Measurements from ENCODE around the gene PTPRO.
"Not testable (repeated sequence)": the region's sequence is repeated elsewhere in the genome, so short reads cannot be mapped to it uniquely, and the experiment has no call there.

Gene PTPRO

DNA sequence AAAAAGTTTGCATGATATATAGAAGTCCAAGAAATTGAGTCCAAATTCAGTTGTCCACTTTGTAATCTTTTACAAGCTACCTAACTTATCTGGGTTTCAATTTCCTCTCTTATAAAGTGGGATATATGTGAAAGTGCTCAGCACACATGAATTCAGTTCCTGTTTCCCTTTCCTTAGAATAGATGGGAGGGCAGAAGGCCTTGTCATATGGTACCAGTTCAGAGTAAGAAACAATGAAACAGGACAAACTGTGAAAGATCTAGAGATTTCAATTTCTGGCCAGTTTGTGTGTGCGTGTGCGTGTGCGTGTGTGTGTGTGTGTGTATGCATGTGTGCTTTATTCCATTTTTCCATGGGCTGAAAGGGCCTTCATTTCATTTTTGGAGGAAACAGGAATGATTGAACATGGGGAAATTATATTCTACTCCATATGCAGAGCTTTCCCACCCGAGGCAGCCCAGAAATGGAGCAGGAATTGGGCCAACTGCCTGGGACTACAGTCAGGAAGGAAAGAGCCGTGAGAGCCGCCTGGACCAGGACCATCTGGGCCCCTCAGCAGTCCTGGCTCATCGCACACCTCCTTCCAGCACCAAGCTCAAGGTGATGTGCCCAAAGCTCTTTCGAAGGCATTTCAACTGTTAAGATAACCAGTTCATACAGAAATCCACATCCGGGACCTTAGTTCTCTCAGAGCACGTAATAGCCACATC is 283.7 kb downstream of the PTPRO start:
- no peaks in the 10 kb centered on the region for H3K4me1 ChIP-seq
- H3K36me3 ChIP-seq, result no peaks in the 10 kb centered on the region
- no peaks in the 10 kb centered on the region for H3K9me3 ChIP-seq
- TF ChIP-seq, protein P1, sequence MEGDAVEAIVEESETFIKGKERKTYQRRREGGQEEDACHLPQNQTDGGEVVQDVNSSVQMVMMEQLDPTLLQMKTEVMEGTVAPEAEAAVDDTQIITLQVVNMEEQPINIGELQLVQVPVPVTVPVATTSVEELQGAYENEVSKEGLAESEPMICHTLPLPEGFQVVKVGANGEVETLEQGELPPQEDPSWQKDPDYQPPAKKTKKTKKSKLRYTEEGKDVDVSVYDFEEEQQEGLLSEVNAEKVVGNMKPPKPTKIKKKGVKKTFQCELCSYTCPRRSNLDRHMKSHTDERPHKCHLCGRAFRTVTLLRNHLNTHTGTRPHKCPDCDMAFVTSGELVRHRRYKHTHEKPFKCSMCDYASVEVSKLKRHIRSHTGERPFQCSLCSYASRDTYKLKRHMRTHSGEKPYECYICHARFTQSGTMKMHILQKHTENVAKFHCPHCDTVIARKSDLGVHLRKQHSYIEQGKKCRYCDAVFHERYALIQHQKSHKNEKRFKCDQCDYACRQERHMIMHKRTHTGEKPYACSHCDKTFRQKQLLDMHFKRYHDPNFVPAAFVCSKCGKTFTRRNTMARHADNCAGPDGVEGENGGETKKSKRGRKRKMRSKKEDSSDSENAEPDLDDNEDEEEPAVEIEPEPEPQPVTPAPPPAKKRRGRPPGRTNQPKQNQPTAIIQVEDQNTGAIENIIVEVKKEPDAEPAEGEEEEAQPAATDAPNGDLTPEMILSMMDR (IDR thresholded peaks at IDR 0.05), result no peak
- H3K27me3 ChIP-seq, result no peaks in the 10 kb centered on the region
- no peak for DNase-seq
- no peak overlapping the region for H3K27ac ChIP-seq
- intact Hi-C loops (cut with DNase I; ENCODE audit: low total_unique reads), result no loop called here
- no peak overlapping the region for H3K4me3 ChIP-seq

DNA sequence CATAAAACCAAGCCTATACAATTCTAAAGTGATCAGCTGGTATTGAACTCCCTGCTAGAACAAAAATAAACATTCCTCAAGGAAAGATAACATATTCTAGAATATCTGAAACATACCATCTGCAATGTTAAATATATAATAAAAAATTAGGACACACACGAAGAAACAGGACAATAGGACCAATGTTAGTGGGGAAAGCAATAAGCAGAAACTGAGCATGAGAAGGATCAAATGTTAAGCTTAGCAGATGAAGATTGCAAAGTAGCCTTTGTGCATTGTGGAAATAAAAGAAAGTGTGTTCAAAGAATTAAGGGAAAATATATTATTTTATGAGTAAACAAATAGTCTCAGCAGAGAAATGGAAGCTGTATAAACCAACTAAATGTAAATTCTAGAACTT is 286.1 kb downstream of the PTPRO start:
- Histone ChIP-seq H3K27ac (no peak overlapping the region), H3K36me3 (no peaks in the 10 kb centered on the region), H3K27me3 (no peaks in the 10 kb centered on the region), H3K4me1 (no peaks in the 10 kb centered on the region), H3K4me3 (no peak overlapping the region), H3K9me3 (peaks cover 0 to 10% (median 5%) of the 10 kb centered on the region in 3 donors)
- TF ChIP-seq, protein P1 (IDR thresholded peaks at IDR 0.05), result no peak
- DNase-seq, result no peak
- intact Hi-C loops (cut with DNase I; ENCODE audit: low total_unique reads), result no loop called here

DNA sequence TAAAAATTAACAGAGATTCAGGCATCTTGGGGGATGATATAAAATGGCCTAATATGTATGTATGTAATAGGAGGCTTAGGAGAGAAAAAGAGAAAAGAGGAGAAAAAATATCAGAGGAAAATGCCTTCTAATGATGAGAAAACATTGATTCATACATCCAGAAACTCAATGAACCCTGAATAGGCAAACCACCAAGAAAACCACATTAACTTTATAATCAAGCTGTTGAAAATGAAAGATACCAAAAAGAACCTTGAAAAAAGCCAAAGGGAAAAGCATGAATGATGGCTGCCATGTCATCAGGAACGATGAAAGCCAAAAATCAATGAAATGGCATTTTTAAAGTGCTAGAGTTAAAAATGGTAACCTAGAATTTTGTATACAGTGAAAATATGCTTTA is 286.6 kb downstream of the PTPRO start:
- Histone ChIP-seq H3K27ac (no peak overlapping the region), H3K4me3 (no peak overlapping the region), H3K9me3 (peaks cover 0 to 16% (median 7%) of the 10 kb centered on the region in 3 donors), H3K36me3 (no peaks in the 10 kb centered on the region), H3K27me3 (no peaks in the 10 kb centered on the region), H3K4me1 (no peaks in the 10 kb centered on the region)
- intact Hi-C loops (cut with DNase I; ENCODE audit: low total_unique reads), result no loop called here
- TF ChIP-seq, protein P1 (IDR thresholded peaks at IDR 0.05), result no peak
- no peak for DNase-seq

DNA sequence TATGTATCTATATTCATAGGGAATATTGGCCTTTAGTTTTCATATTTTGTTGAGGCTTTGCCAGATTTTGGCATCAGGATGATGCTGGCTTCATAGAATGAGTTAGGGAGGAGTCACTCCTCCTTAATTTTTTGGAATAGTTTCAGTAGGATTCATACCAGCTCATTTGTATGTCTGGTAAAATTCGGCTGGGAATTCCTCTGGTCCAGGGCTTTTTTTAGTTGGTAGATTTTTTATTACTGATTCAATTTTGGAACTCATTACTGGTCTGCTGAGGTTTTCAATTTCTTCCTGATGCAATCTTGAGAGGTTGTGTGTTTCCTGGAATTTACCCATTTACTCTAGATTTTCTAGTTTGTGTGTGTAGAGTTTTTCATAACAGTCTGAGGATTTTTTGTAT is 291.7 kb downstream of the PTPRO start:
- no peaks in the 10 kb centered on the region for H3K27me3 ChIP-seq
- H3K9me3 ChIP-seq, result peaks cover 0 to 16% (median 7%) of the 10 kb centered on the region in 3 donors
- peaks cover 0 to 6% (median 0%) of the 10 kb centered on the region in 4 donors for H3K4me1 ChIP-seq
- H3K4me3 ChIP-seq, result no peak overlapping the region
- no peak for DNase-seq
- intact Hi-C loops (cut with DNase I; ENCODE audit: low total_unique reads), result no loop called here
- H3K27ac ChIP-seq, result no peak overlapping the region
- TF ChIP-seq, protein P1 (IDR thresholded peaks at IDR 0.05), result no peak
- peaks cover under 1 to 20% (median 6%) of the 10 kb centered on the region in 3 donors for H3K36me3 ChIP-seq

DNA sequence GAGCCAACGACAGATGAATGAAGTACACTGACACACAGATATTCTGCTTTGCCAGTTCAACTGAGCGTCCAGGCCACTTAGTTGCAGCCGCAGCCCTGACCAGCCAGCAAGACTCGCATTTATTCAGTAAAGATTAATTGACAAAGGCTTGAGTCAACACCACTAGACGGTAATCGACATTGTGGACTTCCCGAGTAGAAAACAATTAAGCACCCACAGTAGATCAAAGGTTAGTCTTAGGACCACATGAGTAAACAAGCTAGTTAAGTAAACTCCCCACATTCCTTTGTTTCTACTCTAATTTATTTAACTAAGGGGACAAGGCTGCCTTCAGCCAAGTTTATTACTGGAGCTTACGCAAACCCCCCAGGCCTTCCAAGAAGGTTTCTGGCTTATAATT is 294.2 kb downstream of the PTPRO start:
- intact Hi-C loops (cut with DNase I; ENCODE audit: low total_unique reads), result loop anchor here (5.0 kb wide), 1 partner anchor 216 kb away; no protein-coding TSS in a partner anchor
- H3K36me3 ChIP-seq, result peaks cover 26 to 45% (median 30%) of the 10 kb centered on the region in 3 donors
- H3K4me1 ChIP-seq, result peaks cover 0 to 15% (median 0%) of the 10 kb centered on the region in 4 donors
- not testable (repeated sequence) for H3K27me3 ChIP-seq, DNase-seq, H3K27ac ChIP-seq, H3K4me3 ChIP-seq
- peaks cover 0 to 16% (median 7%) of the 10 kb centered on the region in 3 donors for H3K9me3 ChIP-seq

DNA sequence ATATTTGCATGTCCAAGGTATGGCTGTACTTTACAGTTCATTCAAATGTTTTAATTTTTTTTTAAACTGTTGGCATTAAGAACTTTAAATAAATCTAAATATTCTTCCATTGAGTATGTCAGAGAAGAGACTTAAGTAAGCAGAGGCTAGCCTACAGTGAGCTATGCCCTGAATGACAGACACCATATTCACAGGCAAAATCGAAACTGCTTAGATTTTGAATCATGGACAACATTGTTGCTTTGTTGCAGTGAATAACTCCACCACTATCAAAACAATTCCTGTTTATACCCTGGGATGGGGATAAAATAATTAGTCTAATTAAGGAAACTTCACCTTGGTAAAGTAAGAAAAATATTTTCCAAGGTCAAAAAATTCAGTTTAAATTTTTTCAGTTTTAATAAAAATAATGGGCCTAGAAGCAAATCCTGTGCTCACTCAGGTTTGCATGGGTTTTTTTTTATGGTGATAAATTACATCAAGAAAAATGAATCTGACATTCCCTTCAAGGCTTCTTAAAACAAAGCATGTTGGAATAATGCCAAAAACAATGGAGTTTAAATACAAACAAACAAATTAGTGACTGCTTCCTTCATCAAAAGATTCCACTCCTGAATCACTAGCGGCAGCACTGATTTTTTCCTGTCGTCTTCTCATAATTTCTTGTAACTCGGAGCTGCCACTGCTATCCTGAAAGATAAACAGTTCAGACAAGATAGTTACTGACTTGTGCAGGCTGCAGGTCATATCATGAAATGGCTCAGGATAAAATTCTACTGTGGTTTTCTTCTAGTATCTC is 298.6 kb downstream of the PTPRO start:
- Histone ChIP-seq H3K27me3 (no peaks in the 10 kb centered on the region), H3K4me3 (no peak overlapping the region), H3K9me3 (no peaks in the 10 kb centered on the region), H3K27ac (no peak overlapping the region), H3K4me1 (peaks cover 0 to 25% (median 2%) of the 10 kb centered on the region in 4 donors), H3K36me3 (peaks cover 54 to 71% (median 61%) of the 10 kb centered on the region in 3 donors)
- intact Hi-C loops (cut with DNase I; ENCODE audit: low total_unique reads), result loop anchor here (10.0 kb wide), 1 partner anchor 164 kb away; the partner anchor contains the start of gene EPS8
- TF ChIP-seq, protein P1 (IDR thresholded peaks at IDR 0.05), result no peak
- no peak for DNase-seq
